ENCODE data around the gene MPP3.

DNA sequence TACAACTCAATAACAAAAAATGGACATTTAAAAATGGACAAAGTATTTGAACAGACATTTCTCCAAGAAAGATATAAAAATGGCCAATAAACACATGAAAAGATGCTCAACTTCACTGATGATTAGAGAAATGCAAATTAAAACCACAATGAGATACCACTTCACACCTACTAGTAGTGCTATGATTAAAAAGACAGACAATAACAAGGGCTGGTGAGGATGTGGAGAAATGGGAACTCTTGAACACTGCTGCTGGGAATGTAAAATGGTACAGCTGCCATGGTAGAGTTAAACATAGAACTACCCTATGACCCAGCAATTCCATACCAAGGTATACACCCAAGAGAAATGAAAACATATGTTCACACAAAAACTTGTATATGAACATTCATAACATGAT is 27.8 kb downstream of the MPP3 start:
- TF ChIP-seq, protein P1, sequence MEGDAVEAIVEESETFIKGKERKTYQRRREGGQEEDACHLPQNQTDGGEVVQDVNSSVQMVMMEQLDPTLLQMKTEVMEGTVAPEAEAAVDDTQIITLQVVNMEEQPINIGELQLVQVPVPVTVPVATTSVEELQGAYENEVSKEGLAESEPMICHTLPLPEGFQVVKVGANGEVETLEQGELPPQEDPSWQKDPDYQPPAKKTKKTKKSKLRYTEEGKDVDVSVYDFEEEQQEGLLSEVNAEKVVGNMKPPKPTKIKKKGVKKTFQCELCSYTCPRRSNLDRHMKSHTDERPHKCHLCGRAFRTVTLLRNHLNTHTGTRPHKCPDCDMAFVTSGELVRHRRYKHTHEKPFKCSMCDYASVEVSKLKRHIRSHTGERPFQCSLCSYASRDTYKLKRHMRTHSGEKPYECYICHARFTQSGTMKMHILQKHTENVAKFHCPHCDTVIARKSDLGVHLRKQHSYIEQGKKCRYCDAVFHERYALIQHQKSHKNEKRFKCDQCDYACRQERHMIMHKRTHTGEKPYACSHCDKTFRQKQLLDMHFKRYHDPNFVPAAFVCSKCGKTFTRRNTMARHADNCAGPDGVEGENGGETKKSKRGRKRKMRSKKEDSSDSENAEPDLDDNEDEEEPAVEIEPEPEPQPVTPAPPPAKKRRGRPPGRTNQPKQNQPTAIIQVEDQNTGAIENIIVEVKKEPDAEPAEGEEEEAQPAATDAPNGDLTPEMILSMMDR (IDR thresholded peaks at IDR 0.05; ENCODE audit: borderline replicate concordance, extremely low read depth, low read length, poor library complexity, severe bottlenecking): no peak
- no peak for TF ChIP-seq EZH2 (IDR thresholded peaks at IDR 0.05; ENCODE audit: borderline replicate concordance, low read depth, low read length, severe bottlenecking)
